GM19328 (cell line): ENCODE results near the gene ZSCAN5A.
"Not testable (repeated sequence)": the region's sequence is repeated elsewhere in the genome, so short reads cannot be mapped to it uniquely, and the experiment has no call there.

ENCODE experiments used
- ATAC-seq: cut with Tn5 transposase; IDR thresholded peaks from one replicate; pipeline ENCODE4 v1.9.1; 2021; ENCODE audit warnings: mild to moderate bottlenecking, moderate library complexity; ENCODE audit not compliant: unreplicated experiment

The ZSCAN5A gene

GRCh38 chr19:56315077-56315828, 614 bp upstream of the ZSCAN5A start:
- peak; percentile 73 for ATAC-seq

DNA sequence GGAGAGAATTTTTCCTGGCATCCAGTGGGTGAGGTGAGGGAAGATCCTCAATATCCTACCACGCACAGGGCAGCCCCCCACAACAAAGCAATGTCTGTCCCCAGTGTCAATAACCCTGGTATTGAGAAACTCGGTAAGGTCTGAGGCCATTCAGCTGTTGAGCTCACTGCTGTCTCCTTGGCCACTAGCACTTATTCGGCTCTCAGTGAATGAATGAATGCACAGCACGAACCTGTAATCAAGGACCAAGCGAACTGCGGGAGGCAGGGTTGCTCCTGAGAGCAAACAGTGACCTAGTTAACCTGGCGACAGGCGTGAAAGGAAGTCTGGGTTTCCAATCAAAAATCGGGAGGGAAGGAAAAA, 640 bp downstream of the ZSCAN5A start:
- ATAC-seq, result no peak

GRCh38 chr19:56312787-56313657, 1.6 kb downstream of the ZSCAN5A start:
- ATAC-seq, result no peak

DNA sequence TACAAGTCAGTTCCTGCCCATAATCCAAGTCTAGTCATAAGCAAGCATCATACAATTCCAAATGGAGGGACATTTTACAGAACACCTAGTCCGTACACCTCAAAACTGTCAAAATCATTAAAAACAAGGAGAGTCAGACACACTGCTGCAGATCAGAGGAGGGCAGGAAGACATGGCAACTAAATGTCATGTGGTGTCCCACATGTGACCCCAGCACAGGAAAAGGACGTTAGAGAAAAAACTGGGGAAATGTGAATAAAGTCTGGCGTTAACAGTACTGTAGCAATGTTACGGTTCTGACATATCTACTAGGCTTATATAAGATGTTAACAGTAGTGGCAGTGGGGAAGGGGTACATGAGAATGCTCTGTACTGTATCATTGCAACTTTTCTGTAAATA, 2.3 kb downstream of the ZSCAN5A start:
- ATAC-seq, result no peak

DNA sequence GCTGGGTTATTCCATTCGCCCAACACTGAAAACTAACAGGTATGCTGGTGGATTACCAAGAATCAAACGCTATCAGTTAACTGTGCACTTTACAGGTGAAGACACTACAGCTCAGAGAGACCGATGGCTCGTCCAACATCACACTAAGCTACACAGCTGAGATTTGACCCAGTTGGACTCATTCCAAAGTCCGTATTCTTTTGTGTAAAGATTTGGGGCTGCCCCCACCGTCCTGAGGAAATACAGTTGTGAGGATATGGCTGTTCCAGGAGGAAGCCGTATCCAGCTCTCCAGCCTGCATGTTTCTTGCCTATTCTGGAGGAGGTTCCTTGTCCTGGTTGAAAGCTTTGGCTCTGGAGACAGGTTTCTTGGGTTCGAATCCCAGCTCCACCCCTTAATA, 4.2 kb downstream of the ZSCAN5A start:
- no peak for ATAC-seq

- ATAC-seq, result no peak
Measured at GRCh38 chr19:56309511-56310185, 5.0 kb downstream of the ZSCAN5A start.

DNA sequence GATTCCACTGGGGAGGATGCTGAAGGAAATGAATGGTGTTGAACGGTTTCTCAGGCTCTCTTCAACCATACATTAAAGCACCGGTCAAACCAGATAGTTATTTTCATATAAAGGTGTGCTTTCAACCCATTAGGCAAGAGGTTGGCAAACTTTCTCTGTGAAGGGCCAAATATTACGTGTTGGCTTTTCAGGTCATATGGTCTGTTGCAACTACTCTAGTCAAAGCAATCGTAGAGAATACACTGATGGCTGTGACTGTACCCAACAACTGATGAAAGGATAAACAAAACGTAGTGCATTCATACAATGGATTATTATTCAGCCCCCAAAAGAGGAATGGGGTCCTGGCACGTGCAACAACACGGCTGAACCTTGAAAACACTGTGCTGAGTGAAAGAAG, 5.8 kb downstream of the ZSCAN5A start:
- no peak for ATAC-seq

- ATAC-seq, result not testable (repeated sequence)
Measured at GRCh38 chr19:56307062-56307461, 7.6 kb downstream of the ZSCAN5A start.

DNA sequence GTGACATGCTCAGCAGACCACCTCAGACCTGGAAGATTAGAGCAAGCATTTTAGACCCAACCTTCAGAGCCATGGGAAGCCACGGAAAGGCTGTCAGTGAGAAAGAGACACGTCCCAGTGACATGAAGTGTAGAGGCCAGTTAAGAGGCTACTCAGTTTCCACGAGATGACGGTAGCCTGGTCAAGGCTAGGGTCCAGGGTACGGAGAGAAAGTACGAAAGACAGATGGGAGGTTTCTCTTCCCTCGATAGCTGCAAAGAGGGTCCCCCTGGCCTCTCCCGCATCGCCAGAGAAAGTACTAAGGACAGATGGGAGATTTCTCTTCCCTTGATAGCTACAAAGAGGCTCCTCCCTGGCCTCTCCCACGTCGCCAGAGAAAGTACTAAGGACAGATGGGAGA, 8.6 kb downstream of the ZSCAN5A start:
- ATAC-seq, result no peak

GRCh38 chr19:56304243-56304642, 10.4 kb downstream of the ZSCAN5A start:
- ATAC-seq, result no peak

- no peak for ATAC-seq
Measured at GRCh38 chr19:56301886-56302620, 12.6 kb downstream of the ZSCAN5A start.

DNA sequence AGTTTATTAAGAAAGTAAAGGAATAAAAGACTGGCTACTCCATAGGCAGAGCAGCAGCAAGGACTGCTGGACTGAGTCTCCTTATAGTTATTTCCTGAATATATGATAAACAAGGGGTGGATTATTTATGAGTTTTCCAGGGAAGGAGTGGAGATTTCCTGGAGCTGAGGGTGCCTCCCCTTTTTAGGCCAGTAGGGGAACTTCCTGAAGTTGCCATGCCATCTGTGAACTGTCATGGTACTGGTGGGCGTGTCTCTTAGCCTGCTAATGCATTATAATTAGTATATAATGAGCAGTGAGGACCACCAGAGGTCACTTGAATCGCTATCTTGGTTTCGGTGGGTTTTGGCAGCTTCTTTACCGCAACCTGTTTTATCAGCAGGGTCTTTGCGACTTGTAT, 13.5 kb downstream of the ZSCAN5A start:
- no peak for ATAC-seq

DNA sequence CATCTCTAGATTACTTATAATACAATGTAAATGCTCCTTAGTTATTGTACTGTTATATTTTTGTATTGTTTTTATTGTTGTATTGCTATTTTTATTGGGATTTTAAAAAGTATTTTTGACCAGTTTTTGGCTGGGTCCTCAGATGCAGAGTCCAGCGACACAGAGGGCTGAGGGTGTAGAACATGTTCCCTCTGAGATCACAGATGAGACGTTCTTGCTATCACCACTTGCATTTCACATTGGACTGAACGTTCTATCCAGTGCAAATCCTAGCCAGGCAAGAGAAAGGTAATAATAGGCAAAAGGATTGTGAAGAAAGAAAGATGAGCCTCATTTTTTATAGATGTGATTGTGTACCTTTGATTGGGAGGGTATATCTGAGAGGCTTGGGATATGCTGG, 15.0 kb downstream of the ZSCAN5A start:
- ATAC-seq, result no peak

DNA sequence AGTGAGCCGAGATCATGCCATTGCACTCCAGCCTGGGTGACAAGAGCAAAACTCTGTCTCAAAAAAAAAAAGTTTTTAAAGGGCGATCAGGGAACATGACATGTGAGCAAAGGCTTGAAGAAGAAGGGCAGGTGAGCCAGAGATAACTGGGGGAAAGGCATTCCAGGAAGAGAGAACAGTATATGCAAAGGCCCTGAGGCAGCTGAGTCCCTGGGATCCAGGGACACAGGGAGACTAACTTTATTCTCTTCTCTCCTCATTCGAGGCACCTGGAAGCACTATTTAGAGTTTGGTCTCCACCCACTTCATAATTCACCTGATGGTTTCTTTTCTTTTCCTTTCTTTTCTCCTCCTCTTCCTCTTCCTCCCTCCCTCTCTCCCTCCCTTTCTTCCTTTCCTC, 17.6 kb downstream of the ZSCAN5A start:
- no peak for ATAC-seq

DNA sequence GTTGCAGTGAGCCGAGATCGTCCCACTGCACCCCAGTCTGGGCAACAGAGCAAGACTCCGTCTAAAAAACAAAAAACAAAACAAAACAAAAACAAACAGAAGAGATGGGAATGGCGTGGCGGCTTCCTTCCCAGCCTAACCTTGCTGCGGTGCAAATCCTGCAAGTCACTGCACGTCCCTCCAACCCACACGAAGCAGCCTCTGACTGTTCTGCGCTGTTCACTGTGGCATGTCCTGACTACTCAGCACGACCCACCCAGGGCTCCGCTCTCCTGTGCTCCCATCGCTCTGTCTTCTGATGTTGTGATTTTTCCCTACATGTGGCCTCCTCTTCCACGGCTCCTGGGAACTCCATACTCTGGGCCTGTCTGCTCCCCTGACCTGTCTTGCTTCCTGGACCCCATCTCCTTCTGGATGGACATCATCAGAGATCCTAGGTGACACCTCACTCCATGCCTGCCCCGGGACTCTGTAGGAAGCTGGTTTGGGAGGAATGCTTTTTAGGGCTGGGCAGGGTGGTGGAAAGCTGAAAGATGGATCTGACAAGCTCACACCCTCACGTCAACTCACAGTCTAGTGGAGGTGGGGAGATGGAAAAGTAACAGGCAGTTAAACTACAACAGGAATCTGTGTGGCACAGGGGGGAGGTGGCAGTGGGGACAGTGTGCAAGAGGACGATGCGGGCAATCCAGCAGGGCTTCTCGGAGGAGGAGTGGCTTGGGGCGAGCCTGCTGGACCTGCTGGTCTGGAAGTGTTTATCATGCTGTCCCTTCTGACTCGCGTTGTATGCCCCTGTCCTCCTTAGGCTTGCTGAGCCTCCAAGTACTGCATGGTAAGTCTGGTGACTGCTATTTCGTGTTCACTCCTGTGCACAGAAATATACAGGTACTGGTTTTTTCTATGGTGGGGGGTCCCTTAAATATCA, 18.8 kb downstream of the ZSCAN5A start:
- no peak for ATAC-seq

DNA sequence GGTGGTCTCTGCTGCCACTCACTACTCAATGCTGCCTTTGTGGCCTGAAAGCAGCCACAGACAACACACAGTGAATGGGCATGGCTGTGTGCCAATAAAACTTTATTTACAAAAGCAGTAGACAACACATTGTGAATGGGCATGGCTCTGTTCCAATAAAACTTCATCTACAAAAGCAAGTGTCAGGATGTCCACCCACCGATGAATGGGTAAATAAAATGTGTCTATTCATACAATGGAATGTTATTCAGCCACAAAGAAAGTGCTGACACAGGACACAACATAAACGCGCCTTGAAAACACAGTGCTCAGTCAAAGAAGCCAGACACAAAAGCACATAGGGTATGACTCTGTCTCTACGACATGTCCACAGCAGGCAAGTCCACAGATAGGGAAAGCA, 20.1 kb downstream of the ZSCAN5A start:
- ATAC-seq, result no peak

- ATAC-seq, result no peak
Measured at GRCh38 chr19:56291867-56292266, 22.8 kb downstream of the ZSCAN5A start.

DNA sequence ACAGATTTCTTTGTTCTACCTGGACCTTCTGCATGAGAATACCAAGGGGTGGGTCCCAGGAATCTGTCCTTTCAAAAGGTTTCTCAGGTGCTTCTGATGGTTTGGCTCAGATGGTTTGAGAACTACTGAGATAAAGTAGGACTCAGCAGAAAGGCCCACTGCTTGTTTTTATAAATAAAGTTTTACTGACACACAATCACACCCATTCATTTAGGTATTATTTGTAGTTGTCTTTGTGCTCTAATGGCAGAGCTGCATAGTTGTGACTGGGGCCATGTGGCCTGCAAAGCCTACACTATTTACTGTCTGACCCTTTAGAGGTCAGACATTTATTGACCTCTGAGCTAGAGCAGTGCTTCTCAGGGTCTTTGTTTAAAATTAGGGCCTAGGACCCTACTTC, 24.5 kb downstream of the ZSCAN5A start:
- ATAC-seq, result no peak

DNA sequence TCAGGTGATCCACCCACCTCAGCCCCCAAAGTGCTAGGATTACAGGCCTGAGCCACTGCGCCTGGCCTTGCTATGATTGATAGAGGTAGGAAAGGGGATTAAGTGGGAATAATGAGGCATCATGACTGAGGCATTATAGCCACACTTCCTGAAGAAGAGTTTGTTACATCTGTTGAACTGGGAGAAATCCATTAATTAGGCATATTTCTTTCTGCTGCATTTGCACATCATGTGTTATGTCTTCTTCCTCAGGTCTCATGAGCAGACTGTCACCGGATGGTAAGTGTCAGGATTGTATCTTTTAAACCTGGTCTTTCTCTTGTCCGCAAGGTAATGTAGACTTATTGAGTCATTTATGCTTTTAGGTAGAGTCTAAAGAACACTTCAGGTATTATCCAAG, 29.9 kb downstream of the ZSCAN5A start:
- ATAC-seq, result no peak

DNA sequence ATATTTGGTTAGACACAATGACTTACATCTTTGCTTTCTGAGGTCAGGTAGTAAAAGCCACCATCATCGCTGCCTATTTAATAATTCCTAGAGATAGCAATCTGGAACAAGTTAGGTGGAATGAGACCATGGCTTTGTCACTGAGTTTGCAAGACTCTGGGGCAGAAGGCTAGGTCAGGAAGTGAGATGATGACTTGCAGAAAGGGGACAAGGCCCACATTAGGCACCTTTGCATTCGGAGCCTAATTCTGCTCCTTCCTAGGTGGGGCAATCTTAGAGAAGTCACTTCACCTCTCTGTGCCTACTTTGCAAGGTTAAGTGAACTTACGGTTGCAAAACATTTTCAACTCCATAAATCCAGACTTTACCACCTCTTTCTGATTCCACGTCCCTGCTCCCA, 31.8 kb downstream of the ZSCAN5A start:
- no peak for ATAC-seq
